HepG2 (cell line): ENCODE measurements around the gene GNAI2. TPM values are rescaled to one million over a fixed set of nuclear protein-coding genes. Genes with fewer than 3 reads are reported as not detected.

Experiments
- FOXJ3 ChIP-seq: sonication (generic); formaldehyde crosslinking; IDR thresholded peaks from 2 replicates; pipeline ENCODE4 v1.4.0; 2020; ENCODE audit warnings: missing genetic modification reagents, mild to moderate bottlenecking, borderline replicate concordance
- GLI4 ChIP-seq: sonication (generic); formaldehyde crosslinking; IDR thresholded peaks from 2 replicates; pipeline ENCODE4 v1.5.1; 2020; ENCODE audit warnings: missing genetic modification reagents, mild to moderate bottlenecking, moderate library complexity, borderline replicate concordance
- MED13 ChIP-seq: sonication (generic); formaldehyde crosslinking; IDR thresholded peaks from 2 replicates; pipeline ENCODE4 v1.5.0; 2020; ENCODE audit warnings: missing genetic modification reagents
- MEIS2 ChIP-seq: sonication (generic); formaldehyde crosslinking; IDR thresholded peaks from 2 replicates; pipeline ENCODE4 v1.9.0; 2021; ENCODE audit warnings: mild to moderate bottlenecking, missing genetic modification reagents
- POLR2AphosphoS2 ChIP-seq: IDR thresholded peaks from 2 replicates; pipeline ENCODE4 v1.6.1; 2011; ENCODE audit warnings: low read depth, low read length, improper control_type of control experiment
- RARA ChIP-seq: IDR thresholded peaks from 2 replicates; pipeline ENCODE4 v1.6.1; 2016; ENCODE audit warnings: missing genetic modification reagents, missing compliant biosample characterization
- SATB2 ChIP-seq: sonication (generic); formaldehyde crosslinking; IDR thresholded peaks from 2 replicates; pipeline ENCODE4 v1.5.0; 2020; ENCODE audit warnings: missing genetic modification reagents
- ZFY ChIP-seq: sonication (generic); formaldehyde crosslinking; IDR thresholded peaks from 2 replicates; pipeline ENCODE4 v1.4.0; 2020; ENCODE audit warnings: missing genetic modification reagents
- ZNF3 ChIP-seq: IDR thresholded peaks from 2 replicates; pipeline ENCODE4 v1.7.0; 2017; ENCODE audit warnings: inconsistent platforms
- ZNF549 ChIP-seq: sonication (generic); formaldehyde crosslinking; IDR thresholded peaks from 2 replicates; pipeline ENCODE4 v1.5.0; 2020; ENCODE audit warnings: missing genetic modification reagents
- ZNF598 ChIP-seq: sonication (generic); formaldehyde crosslinking; IDR thresholded peaks from 2 replicates; pipeline ENCODE4 v1.5.1; 2020; ENCODE audit warnings: mild to moderate bottlenecking, missing genetic modification reagents, borderline replicate concordance
- ZNF737 ChIP-seq: sonication (generic); formaldehyde crosslinking; IDR thresholded peaks from 2 replicates; pipeline ENCODE4 v1.5.0; 2020; ENCODE audit warnings: missing genetic modification reagents, mild to moderate bottlenecking, borderline replicate concordance
- polyA plus RNA-seq, 8 experiments: library from polyadenylated mRNA; depleted of rRNA in 3 of 8; stranded (reverse) in 7 of 8; unstranded in 1 of 8; fragments of >200 nt; fragmentation: Illumina TruSeq in 4 of 8; extraction: Trizol in 4 of 8; gene quantifications; 2 replicates each; pipeline versions ENCODE4 v1.2.1 to v1.2.3, GENCODE V29; 2011 to 2016; ENCODE audit warnings: low read depth in 4 of 8, missing spikeins in 1 of 8, mixed read lengths in 1 of 8; ENCODE audit not compliant: insufficient read depth in 1 of 8
- total RNA-seq, 5 experiments: library from RNA; depleted of rRNA; stranded (reverse); fragments of >200 nt; fragmentation: Illumina TruSeq; extraction: Trizol; gene quantifications; 2 replicates each; pipeline ENCODE4 v1.2.3, GENCODE V29; 2016; ENCODE audit warnings: low read depth in 1 of 5
- TF ChIP-seq, protein P1 (sequence below): sonication (generic); formaldehyde crosslinking; IDR thresholded peaks from 2 replicates; pipeline ENCODE4 v1.4.0; 2020; ENCODE audit warnings: missing genetic modification reagents, borderline replicate concordance
- TF ChIP-seq, protein P2 (sequence below): sonication (generic); formaldehyde crosslinking; IDR thresholded peaks from 2 replicates; pipeline ENCODE4 v1.8.1; 2023; ENCODE audit warnings: mild to moderate bottlenecking, missing genetic modification reagents
- TF ChIP-seq, protein P3 (sequence below): sonication (generic); formaldehyde crosslinking; IDR thresholded peaks from 2 replicates; pipeline ENCODE4 v1.4.0; 2020; ENCODE audit warnings: missing genetic modification reagents
- TF ChIP-seq, protein P4 (sequence below): sonication (generic); formaldehyde crosslinking; IDR thresholded peaks from 2 replicates; pipeline ENCODE4 v1.9.0; 2022; ENCODE audit warnings: missing genetic modification reagents, mild to moderate bottlenecking, borderline replicate concordance
- TF ChIP-seq, protein P5 (sequence below): IDR thresholded peaks from 2 replicates; pipeline ENCODE4 v1.6.1; 2016; ENCODE audit warnings: low read depth, borderline replicate concordance
- TF ChIP-seq, protein P6 (sequence below): sonication (generic); formaldehyde crosslinking; conservative IDR thresholded peaks from 2 replicates; pipeline ENCODE4 v1.4.0; 2020; ENCODE audit warnings: missing genetic modification reagents

The GNAI2 gene
- total and polyA plus RNA-seq, 2 of the 13 experiments (the other 11 are each of a cell fraction or from before 2014, with no cell fraction given) = 51.1 to 66.2 TPM

DNA sequence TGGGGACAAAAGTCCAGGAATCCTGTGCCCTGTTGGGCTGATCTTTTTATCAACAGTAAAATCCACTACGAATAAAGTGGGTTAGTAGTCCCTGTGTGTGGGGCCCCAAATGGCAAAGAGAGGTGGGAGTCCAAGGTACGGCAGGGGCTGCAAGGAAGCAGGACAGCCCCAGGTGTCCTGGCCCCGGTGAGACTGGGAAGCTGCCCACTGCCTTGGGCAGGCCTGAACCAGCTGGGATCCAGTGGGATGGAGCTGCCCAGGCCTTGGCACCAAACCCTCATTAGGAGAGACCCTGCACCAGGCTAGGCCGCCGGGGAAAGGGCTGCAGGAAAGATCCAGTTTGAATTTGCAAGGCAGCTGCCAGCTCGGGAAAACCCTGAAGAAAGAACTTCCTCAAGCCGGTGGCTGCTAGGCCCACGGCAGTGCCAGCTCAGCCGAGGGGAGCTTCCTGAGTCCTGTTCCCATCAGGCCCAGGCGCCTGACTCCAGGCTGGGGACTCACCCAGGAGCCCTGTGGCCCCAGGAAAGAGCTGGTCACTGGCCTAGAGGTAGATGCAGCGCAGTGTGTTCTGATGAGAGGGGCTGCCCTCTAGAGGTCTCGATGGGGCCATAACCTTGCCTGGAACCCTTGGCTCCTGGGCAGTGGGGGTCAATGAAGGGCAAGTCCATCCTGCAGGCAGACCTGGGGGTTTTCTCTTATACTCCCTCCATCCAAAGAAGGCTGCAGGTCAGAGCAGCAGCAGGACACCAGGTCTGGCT lies 14.4 kb upstream of the GNAI2 start (continued):
- peak; percentile 54; the same call in 1 of the 2 replicates for TF ChIP-seq MED13 (CRISPR knock-in tag)
- no peak for TF ChIP-seq ZNF737 (CRISPR knock-in tag)
- TF ChIP-seq, protein P1, sequence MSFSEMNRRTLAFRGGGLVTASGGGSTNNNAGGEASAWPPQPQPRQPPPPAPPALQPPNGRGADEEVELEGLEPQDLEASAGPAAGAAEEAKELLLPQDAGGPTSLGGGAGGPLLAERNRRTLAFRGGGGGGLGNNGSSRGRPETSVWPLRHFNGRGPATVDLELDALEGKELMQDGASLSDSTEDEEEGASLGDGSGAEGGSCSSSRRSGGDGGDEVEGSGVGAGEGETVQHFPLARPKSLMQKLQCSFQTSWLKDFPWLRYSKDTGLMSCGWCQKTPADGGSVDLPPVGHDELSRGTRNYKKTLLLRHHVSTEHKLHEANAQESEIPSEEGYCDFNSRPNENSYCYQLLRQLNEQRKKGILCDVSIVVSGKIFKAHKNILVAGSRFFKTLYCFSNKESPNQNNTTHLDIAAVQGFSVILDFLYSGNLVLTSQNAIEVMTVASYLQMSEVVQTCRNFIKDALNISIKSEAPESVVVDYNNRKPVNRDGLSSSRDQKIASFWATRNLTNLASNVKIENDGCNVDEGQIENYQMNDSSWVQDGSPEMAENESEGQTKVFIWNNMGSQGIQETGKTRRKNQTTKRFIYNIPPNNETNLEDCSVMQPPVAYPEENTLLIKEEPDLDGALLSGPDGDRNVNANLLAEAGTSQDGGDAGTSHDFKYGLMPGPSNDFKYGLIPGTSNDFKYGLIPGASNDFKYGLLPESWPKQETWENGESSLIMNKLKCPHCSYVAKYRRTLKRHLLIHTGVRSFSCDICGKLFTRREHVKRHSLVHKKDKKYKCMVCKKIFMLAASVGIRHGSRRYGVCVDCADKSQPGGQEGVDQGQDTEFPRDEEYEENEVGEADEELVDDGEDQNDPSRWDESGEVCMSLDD = no peak
- TF ChIP-seq, protein P2, sequence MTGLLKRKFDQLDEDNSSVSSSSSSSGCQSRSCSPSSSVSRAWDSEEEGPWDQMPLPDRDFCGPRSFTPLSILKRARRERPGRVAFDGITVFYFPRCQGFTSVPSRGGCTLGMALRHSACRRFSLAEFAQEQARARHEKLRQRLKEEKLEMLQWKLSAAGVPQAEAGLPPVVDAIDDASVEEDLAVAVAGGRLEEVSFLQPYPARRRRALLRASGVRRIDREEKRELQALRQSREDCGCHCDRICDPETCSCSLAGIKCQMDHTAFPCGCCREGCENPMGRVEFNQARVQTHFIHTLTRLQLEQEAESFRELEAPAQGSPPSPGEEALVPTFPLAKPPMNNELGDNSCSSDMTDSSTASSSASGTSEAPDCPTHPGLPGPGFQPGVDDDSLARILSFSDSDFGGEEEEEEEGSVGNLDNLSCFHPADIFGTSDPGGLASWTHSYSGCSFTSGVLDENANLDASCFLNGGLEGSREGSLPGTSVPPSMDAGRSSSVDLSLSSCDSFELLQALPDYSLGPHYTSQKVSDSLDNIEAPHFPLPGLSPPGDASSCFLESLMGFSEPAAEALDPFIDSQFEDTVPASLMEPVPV (CRISPR knock-in tag) = peak; percentile 38; the same call in 1 of the 2 replicates
- no peak for TF ChIP-seq FOXJ3
- peak; percentile 83 for TF ChIP-seq ZFY (CRISPR knock-in tag)
- peak; percentile 49; the same call in 1 of the 2 replicates for TF ChIP-seq RARA (CRISPR knock-in tag)
- TF ChIP-seq SATB2 = no peak
- TF ChIP-seq, protein P3, sequence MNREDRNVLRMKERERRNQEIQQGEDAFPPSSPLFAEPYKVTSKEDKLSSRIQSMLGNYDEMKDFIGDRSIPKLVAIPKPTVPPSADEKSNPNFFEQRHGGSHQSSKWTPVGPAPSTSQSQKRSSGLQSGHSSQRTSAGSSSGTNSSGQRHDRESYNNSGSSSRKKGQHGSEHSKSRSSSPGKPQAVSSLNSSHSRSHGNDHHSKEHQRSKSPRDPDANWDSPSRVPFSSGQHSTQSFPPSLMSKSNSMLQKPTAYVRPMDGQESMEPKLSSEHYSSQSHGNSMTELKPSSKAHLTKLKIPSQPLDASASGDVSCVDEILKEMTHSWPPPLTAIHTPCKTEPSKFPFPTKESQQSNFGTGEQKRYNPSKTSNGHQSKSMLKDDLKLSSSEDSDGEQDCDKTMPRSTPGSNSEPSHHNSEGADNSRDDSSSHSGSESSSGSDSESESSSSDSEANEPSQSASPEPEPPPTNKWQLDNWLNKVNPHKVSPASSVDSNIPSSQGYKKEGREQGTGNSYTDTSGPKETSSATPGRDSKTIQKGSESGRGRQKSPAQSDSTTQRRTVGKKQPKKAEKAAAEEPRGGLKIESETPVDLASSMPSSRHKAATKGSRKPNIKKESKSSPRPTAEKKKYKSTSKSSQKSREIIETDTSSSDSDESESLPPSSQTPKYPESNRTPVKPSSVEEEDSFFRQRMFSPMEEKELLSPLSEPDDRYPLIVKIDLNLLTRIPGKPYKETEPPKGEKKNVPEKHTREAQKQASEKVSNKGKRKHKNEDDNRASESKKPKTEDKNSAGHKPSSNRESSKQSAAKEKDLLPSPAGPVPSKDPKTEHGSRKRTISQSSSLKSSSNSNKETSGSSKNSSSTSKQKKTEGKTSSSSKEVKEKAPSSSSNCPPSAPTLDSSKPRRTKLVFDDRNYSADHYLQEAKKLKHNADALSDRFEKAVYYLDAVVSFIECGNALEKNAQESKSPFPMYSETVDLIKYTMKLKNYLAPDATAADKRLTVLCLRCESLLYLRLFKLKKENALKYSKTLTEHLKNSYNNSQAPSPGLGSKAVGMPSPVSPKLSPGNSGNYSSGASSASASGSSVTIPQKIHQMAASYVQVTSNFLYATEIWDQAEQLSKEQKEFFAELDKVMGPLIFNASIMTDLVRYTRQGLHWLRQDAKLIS (CRISPR knock-in tag) = no peak
- no peak for TF ChIP-seq MEIS2 (CRISPR knock-in tag)
- TF ChIP-seq ZNF598 (CRISPR knock-in tag) = no peak
- TF ChIP-seq, protein P4, sequence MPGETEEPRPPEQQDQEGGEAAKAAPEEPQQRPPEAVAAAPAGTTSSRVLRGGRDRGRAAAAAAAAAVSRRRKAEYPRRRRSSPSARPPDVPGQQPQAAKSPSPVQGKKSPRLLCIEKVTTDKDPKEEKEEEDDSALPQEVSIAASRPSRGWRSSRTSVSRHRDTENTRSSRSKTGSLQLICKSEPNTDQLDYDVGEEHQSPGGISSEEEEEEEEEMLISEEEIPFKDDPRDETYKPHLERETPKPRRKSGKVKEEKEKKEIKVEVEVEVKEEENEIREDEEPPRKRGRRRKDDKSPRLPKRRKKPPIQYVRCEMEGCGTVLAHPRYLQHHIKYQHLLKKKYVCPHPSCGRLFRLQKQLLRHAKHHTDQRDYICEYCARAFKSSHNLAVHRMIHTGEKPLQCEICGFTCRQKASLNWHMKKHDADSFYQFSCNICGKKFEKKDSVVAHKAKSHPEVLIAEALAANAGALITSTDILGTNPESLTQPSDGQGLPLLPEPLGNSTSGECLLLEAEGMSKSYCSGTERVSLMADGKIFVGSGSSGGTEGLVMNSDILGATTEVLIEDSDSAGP = peak; percentile 90
- TF ChIP-seq, protein P5, sequence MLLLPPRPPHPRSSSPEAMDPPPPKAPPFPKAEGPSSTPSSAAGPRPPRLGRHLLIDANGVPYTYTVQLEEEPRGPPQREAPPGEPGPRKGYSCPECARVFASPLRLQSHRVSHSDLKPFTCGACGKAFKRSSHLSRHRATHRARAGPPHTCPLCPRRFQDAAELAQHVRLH (CRISPR knock-in tag) = no peak
- no peak for TF ChIP-seq ZNF3 (CRISPR knock-in tag)
- TF ChIP-seq ZNF549 = no peak
- peak; percentile 72; the same call in 1 of the 2 replicates for TF ChIP-seq POLR2AphosphoS2
- TF ChIP-seq, protein P6, sequence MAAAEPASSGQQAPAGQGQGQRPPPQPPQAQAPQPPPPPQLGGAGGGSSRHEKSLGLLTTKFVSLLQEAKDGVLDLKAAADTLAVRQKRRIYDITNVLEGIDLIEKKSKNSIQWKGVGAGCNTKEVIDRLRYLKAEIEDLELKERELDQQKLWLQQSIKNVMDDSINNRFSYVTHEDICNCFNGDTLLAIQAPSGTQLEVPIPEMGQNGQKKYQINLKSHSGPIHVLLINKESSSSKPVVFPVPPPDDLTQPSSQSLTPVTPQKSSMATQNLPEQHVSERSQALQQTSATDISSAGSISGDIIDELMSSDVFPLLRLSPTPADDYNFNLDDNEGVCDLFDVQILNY (CRISPR knock-in tag) = no peak
- no peak for TF ChIP-seq GLI4 (CRISPR knock-in tag)
